IPS-15b (cell line): ENCODE data around the gene TOMM34.

Experiments used
- H3K27me3 ChIP-seq: one replicate; pipeline ENCODE4 v1.6.1; 2013; ENCODE audit warnings: low read length; ENCODE audit not compliant: control insufficient read depth, insufficient read depth
- H3K36me3 ChIP-seq: one replicate; pipeline ENCODE4 v1.6.1; 2013; ENCODE audit warnings: low read length; ENCODE audit not compliant: control insufficient read depth, insufficient read depth
- H3K4me1 ChIP-seq: one replicate; pipeline ENCODE4 v1.6.1; 2013; ENCODE audit warnings: mild to moderate bottlenecking, low read length; ENCODE audit not compliant: control insufficient read depth, insufficient read depth
- H3K4me3 ChIP-seq: one replicate; pipeline ENCODE4 v1.5.1; 2013; ENCODE audit warnings: low read depth, low read length
- H3K9ac ChIP-seq: one replicate; pipeline ENCODE4 v1.6.1; 2013; ENCODE audit warnings: low read depth, mild to moderate bottlenecking, low read length
- H3K9me3 ChIP-seq: one replicate; pipeline ENCODE4 v1.6.1; 2013; ENCODE audit warnings: mild to moderate bottlenecking, low read length; ENCODE audit not compliant: control insufficient read depth, insufficient read depth

TOMM34 gene

DNA sequence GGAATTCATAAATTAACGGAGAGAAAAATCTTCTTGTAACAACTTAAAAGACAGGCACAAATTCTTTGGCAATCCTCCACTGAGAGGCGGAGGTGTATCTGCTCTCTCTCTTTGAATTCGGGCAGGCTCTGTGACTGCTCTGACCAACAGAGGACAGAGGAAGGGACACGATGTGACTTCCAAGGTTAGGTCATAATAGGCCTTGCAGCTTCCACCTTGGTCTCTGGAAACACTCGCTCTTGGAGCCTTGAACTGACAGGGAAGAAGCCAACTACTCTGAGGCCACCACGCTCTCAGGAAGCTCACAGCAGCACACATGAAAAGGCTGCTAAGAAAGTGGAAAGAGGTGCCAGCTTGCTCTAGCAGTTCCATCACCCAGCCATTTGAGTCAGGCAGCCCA, 14.9 kb downstream of the TOMM34 start:
- Histone ChIP-seq H3K4me1 (no peaks in the 10 kb centered on the region), H3K4me3 (no peak overlapping the region), H3K27me3 (no peaks in the 10 kb centered on the region), H3K36me3 (peaks cover 10% of the 10 kb centered on the region), H3K9me3 (no peaks in the 10 kb centered on the region), H3K9ac (no peak overlapping the region)

DNA sequence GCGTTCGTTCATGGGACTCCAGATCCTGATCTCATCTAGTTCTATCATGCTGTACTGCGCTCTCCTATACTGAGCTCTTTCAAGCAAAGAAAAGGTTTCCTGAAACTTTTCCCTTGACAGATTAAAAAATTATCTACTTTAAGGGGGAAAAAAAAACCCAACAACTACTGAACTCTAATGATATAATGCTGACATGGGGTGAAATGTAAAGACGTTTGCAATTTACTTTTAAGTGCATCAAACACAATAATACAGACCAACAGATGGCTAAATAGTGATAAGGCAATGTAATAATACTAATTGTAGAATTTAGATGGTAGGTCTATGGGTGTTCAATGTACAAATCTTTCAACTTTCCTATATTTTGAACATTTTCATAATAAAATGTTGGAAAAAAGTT, 16.4 kb downstream of the TOMM34 start:
- Histone ChIP-seq H3K9me3 (no peaks in the 10 kb centered on the region), H3K36me3 (peaks cover 14% of the 10 kb centered on the region), H3K4me1 (no peaks in the 10 kb centered on the region)

DNA sequence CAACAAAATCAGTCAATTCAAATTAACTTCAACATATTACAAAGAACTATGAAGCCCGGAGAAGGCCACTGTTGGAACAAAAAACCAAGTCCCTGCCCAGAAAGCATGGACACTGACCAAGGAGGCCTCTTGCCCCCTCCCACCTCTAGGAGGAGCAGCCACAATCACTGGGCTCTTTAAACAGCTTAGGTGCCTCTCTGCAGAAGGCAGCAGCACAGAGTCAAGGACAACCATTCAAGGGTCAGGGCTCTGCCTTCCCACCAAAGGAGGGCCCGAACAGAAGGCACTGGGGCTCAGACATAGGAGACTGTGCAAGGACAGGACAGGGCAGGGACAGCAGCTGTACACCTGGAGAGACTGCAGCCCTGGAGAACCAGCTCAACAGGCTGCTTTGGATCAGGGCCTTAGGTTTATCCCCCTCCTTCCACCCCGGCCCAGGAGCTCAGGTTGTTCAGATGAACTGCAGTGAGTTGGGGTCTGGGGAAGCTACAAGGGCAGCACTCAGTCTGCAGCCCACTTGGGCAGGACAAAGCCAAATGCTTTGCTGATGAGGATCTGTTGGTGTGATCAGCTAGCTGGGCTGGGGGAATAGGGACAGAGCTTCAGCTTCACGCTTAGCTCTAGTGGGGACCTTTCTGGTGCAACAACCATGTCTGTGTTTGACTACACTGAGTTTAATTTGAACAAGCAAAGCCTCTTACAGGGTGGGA, 17.8 kb downstream of the TOMM34 start:
- Histone ChIP-seq H3K9ac (no peak overlapping the region), H3K4me1 (no peaks in the 10 kb centered on the region), H3K4me3 (no peak overlapping the region), H3K27me3 (no peaks in the 10 kb centered on the region), H3K9me3 (no peaks in the 10 kb centered on the region), H3K36me3 (peaks cover 17% of the 10 kb centered on the region)

More for the DNA sequence above, 16.4 kb downstream of the TOMM34 start:
- H3K27me3 ChIP-seq: no peaks in the 10 kb centered on the region
- H3K4me3 ChIP-seq: no peak overlapping the region
- no peak overlapping the region for H3K9ac ChIP-seq

DNA sequence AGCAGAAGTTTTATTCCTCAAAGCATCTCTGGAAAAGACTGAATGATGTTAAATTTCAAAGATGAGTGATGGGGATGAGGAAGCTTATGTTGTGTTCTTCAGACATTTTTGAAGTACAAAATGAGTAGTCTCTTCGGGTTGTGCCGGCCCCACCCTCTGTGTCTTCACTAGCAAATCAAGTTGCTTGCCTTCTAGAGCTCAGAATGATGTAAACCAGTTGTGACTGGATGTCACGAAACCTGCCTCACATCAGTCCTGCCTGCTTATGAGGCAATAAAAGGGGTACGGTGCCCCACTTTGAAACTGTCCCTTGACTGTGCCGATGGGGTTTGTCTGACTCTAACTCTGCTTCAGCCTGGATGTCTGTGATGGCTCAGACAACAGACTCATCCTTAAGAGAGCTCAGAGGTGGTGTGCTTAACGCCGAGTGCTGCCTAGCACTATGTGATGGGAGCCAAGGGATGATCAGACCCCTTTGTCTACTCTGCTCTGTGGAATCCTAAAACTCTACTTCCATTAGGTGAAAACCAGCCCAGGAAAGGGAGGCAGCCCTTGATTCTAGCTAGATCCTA, 19.0 kb downstream of the TOMM34 start:
- H3K36me3 ChIP-seq: peaks cover 24% of the 10 kb centered on the region
- no peaks in the 10 kb centered on the region for H3K4me1 ChIP-seq

DNA sequence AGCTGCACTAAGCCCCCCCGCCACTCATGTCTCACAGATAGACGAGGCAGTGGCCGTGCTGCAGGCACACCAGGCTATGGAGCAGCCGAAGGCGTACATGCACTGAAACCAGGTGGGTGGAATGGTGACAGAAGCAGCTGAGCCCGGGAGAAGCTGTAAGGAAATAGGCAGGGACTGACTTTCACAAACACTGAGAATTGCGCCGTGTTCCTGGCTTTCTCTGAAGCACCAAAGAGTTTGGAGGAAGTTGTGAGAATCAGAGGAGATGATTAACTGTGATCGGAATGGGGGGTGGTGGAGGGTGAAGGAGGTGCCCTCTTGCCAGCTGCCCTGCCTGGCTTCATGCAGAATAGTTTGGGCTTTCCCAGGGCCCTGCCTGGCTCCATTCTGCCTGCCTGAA, 21.6 kb downstream of the TOMM34 start:
- no peaks in the 10 kb centered on the region for H3K9me3 ChIP-seq
- H3K9ac ChIP-seq: no peak overlapping the region
- no peak overlapping the region for H3K4me3 ChIP-seq
- H3K36me3 ChIP-seq: peaks cover 29% of the 10 kb centered on the region
- no peaks in the 10 kb centered on the region for H3K4me1 ChIP-seq
- no peaks in the 10 kb centered on the region for H3K27me3 ChIP-seq

More for the DNA sequence above, 19.0 kb downstream of the TOMM34 start:
- no peaks in the 10 kb centered on the region for H3K9me3 ChIP-seq
- no peaks in the 10 kb centered on the region for H3K27me3 ChIP-seq
- H3K4me3 ChIP-seq: no peak overlapping the region
- no peak overlapping the region for H3K9ac ChIP-seq

DNA sequence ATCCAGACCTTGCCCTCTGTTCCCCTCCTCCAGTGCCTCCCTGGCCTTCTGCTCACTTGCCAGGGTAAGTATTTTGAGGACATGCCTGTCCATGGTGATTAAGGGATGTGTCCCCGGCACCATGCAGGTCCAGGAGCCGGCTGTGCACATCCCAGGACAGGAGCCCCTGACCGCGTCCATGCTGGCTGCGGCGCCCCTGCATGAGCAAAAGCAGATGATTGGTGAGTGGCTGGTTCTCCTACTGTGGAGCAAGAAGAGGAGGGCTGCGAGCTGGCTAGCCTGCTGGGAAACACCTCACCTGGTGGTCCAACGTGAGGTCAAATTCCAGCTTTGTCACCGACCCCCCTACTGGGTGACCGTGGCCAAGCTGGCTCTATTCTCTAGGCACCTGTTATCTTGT, 23.7 kb downstream of the TOMM34 start:
- no peak overlapping the region for H3K4me3 ChIP-seq
- H3K27me3 ChIP-seq: no peaks in the 10 kb centered on the region
- no peaks in the 10 kb centered on the region for H3K4me1 ChIP-seq
- no peak overlapping the region for H3K9ac ChIP-seq
- H3K9me3 ChIP-seq: no peaks in the 10 kb centered on the region
- peaks cover 23% of the 10 kb centered on the region for H3K36me3 ChIP-seq

DNA sequence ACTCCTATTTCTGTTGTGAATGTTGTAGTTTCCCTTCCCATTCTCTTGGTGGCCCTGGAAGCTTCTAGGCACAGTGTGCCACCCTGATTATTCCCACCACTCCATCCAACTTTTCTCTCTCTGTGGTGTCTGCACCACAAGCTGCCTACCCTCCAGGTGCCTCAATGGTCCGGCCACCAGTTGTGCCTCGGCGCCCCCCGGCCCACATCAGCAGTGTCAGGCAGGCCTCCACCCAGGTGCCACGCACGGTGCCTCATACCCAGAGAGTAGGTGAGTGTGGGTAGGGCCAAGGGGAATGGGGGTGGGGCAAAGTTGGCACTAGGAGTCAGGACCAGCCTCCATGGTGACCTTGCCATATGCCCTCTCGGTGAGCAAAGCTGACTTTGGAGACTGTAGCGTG, 27.3 kb downstream of the TOMM34 start:
- no peak overlapping the region for H3K4me3 ChIP-seq
- peaks cover 26% of the 10 kb centered on the region for H3K36me3 ChIP-seq
- H3K27me3 ChIP-seq: no peaks in the 10 kb centered on the region
- H3K9ac ChIP-seq: no peak overlapping the region
- no peaks in the 10 kb centered on the region for H3K4me1 ChIP-seq
- no peaks in the 10 kb centered on the region for H3K9me3 ChIP-seq

DNA sequence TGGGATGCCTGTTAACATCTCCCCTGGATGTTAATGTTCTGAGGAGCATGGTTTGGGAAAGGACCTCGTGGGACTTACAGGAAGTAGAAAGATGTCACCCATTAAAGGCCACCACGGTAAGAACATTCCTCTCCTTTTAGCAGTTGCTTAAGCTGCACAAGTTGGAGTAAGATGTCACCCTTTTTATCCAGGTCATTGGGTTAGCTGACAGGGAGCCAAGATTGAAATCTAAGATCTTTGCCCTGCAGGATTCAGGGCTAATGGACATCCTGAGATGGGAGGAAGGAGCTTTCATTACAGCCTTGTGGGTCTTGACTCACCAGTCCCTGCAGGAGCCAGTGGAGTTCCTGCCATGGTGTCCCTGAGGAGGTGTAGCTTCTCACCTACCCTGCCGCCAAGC, 28.3 kb downstream of the TOMM34 start:
- Histone ChIP-seq H3K36me3 (peaks cover 24% of the 10 kb centered on the region), H3K27me3 (no peaks in the 10 kb centered on the region), H3K9me3 (no peaks in the 10 kb centered on the region), H3K4me1 (no peaks in the 10 kb centered on the region), H3K9ac (no peak overlapping the region), H3K4me3 (no peak overlapping the region)

DNA sequence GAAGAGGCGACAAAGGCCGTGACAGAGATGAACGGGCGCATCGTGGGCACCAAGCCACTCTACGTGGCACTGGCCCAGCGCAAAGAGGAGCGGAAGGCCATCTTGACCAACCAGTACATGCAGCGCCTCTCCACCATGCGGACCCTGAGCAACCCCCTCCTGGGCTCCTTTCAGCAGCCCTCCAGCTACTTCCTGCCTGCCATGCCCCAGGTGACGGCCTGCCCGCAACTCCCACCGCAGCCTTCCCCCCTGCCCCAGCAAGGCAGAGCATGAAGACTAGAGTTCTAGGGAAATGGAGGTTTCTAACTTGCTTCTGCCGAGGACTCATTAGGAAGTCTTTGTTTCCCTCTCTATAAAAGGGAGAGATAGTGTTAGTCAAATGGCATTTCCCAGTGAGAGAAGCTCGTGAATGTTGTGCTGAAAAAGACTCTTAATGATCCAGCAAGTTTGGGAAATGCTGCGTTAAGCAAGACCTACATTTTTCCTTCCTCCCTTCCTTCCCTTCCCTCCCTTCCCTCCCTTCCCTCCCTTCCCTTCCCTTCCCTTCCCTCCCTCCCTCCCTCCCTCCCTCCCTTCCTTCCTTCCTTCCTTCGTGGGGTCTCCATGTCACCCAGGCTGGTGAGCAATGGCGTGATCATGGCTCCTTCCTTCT, 29.6 kb downstream of the TOMM34 start:
- Histone ChIP-seq H3K4me3 (no peak overlapping the region), H3K9me3 (no peaks in the 10 kb centered on the region), H3K27me3 (no peaks in the 10 kb centered on the region), H3K9ac (no peak overlapping the region), H3K4me1 (no peaks in the 10 kb centered on the region), H3K36me3 (peaks cover 21% of the 10 kb centered on the region)

DNA sequence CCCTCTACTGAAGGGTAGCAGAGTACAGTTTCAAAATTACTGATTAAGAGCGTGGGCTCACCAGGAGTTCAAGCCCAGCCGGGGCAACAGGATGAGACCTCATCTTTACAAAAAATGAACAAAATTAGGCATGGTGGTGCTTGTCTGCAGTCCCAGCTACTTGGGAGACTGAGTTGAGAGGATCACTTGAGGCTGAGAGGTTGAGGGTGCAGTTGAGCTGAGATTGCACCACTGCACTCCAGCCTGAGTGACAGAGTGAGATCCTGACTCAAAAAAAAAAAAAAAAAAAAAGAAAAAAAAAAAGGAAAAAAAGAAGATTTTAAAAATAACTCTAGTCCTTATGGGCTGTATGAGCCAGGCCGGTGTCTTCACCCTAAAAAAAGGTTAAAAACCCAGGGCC, 31.6 kb downstream of the TOMM34 start:
- no peaks in the 10 kb centered on the region for H3K27me3 ChIP-seq
- no peak overlapping the region for H3K9ac ChIP-seq
- H3K9me3 ChIP-seq: no peaks in the 10 kb centered on the region
- H3K36me3 ChIP-seq: peaks cover 23% of the 10 kb centered on the region
- no peak overlapping the region for H3K4me3 ChIP-seq
- H3K4me1 ChIP-seq: no peaks in the 10 kb centered on the region

DNA sequence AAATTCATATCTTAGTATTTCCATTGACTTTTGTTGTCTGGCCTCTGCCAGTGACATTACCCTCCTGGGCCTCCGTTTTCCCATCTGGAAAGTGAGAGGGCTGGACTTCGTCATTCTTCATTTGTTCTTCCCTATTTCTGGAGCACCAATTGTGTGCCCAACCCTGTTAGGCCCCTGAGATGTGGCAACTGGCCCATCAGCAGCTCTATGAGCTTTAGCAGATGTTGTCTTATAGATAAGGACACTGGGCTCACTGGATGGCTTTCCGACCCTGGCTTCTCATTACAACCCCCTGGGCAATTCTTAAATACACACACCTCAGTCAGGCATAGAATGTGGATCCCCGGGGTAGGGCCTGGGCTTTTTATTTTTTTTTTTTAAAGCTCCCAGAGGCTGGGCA, 35.7 kb downstream of the TOMM34 start:
- no peak overlapping the region for H3K9ac ChIP-seq
- H3K4me1 ChIP-seq: no peaks in the 10 kb centered on the region
- H3K27me3 ChIP-seq: no peaks in the 10 kb centered on the region
- no peaks in the 10 kb centered on the region for H3K9me3 ChIP-seq
- peaks cover 18% of the 10 kb centered on the region for H3K36me3 ChIP-seq
- no peak overlapping the region for H3K4me3 ChIP-seq

DNA sequence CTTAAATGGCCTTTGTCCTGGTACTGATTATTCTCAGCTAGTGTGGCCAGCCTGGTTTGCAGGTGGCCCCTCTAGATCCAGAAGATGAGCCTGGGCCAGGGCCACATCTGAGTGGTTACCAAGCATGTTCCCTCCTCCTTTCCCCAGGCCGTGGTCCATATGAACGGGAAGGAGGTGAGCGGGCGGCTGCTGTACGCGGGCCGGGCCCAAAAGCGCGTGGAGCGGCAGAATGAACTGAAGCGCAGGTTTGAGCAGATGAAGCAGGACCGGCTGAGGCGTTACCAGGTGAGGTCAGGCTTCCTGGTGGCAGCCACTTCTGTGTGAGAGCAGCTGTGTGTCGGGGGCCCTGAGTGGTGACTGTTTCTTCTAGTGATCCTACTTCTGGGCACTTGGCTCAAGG, 38.8 kb downstream of the TOMM34 start:
- no peak overlapping the region for H3K4me3 ChIP-seq
- peaks cover 22% of the 10 kb centered on the region for H3K36me3 ChIP-seq
- no peaks in the 10 kb centered on the region for H3K4me1 ChIP-seq
- H3K27me3 ChIP-seq: no peaks in the 10 kb centered on the region
- H3K9me3 ChIP-seq: no peaks in the 10 kb centered on the region
- no peak overlapping the region for H3K9ac ChIP-seq
